PC-3 (cell line): Measurements from ENCODE around the gene AFF3.

Source experiments
- EZH2 ChIP-seq: fragments of 300-600 bp; sonication (generic); IDR thresholded peaks from one replicate; pipeline ENCODE4 v1.6.1; 2017; ENCODE audit warnings: antibody characterized with exemption, mild to moderate bottlenecking, low read length; ENCODE audit not compliant: unreplicated experiment
- EZH2phosphoT487 ChIP-seq: fragments of 300-600 bp; sonication (generic); IDR thresholded peaks from 2 replicates; pipeline ENCODE4 v1.6.1; 2018; ENCODE audit warnings: mild to moderate bottlenecking, antibody characterized with exemption, low read length, borderline replicate concordance
- TF ChIP-seq, protein P1 (sequence below): fragments of 300-600 bp; sonication (generic); conservative IDR thresholded peaks from 2 replicates; pipeline ENCODE4 v1.5.1; 2017; ENCODE audit warnings: antibody characterized with exemption, low read depth, mild to moderate bottlenecking, low read length

DNA sequence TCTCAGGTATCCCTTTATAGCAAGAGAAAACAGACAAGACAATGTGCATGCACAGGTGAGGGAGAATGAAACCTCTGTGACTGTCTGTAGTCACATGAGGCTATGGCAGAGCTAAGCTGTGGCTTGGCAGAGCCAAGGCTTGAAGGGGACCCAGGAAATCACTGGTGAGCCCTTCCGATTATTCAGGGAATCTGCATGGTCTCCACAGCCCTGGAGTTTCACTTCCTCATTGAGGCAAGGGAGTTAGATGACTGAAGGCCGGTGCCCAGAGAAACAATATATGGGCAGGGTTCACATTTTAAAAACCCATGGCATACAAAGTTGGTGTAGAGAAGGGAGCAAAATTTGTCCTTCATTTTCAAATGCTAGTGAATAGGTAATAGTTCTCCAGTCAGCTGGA lies 508.2 kb downstream of the AFF3 start:
- TF ChIP-seq EZH2 (no peak), EZH2phosphoT487 (no peak)
- TF ChIP-seq, protein P1, sequence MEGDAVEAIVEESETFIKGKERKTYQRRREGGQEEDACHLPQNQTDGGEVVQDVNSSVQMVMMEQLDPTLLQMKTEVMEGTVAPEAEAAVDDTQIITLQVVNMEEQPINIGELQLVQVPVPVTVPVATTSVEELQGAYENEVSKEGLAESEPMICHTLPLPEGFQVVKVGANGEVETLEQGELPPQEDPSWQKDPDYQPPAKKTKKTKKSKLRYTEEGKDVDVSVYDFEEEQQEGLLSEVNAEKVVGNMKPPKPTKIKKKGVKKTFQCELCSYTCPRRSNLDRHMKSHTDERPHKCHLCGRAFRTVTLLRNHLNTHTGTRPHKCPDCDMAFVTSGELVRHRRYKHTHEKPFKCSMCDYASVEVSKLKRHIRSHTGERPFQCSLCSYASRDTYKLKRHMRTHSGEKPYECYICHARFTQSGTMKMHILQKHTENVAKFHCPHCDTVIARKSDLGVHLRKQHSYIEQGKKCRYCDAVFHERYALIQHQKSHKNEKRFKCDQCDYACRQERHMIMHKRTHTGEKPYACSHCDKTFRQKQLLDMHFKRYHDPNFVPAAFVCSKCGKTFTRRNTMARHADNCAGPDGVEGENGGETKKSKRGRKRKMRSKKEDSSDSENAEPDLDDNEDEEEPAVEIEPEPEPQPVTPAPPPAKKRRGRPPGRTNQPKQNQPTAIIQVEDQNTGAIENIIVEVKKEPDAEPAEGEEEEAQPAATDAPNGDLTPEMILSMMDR = no peak
